NCI-H226 (cell line): ENCODE results near the gene KRTAP4-8.
A peak's percentile ranks its signal among the peaks of the same experiment; 100 is the strongest.
"Not testable (repeated sequence)": the region's sequence is repeated elsewhere in the genome, so short reads cannot be mapped to it uniquely, and the experiment has no call there.

ENCODE experiments used
- DNase-seq: peaks from one replicate; pipeline ENCODE4 v3.0.0-alpha.2; 2015

The KRTAP4-8 gene

GRCh38 chr17:41063449-41063848 lies 34.5 kb downstream of the KRTAP4-8 start:
- no peak for DNase-seq

- peak; percentile 91 for DNase-seq
Measured at GRCh38 chr17:41061964-41062363, 36.0 kb downstream of the KRTAP4-8 start.

GRCh38 chr17:41060052-41060604 lies 37.8 kb downstream of the KRTAP4-8 start, which contains the start of gene KRTAP2-3:
TSS of gene KRTAP2-3 (minus strand) at chr17:41060114. CDS start at chr17:41060050, 64 bp downstream.
- DNase-seq: peak; percentile 84

GRCh38 chr17:41059276-41060051 lies 38.5 kb downstream of the KRTAP4-8 start:
- peak; percentile 80 for DNase-seq

- no peak for DNase-seq
Measured at GRCh38 chr17:41058741-41059140, 39.2 kb downstream of the KRTAP4-8 start.

- no peak for DNase-seq
Measured at GRCh38 chr17:41057547-41057946, 40.4 kb downstream of the KRTAP4-8 start.

GRCh38 chr17:41055130-41055529 lies 42.8 kb downstream of the KRTAP4-8 start, which contains the start of gene KRTAP2-2:
TSS of gene KRTAP2-2 (minus strand) at chr17:41055230. CDS start at chr17:41055211, 19 bp downstream.
- DNase-seq: not testable (repeated sequence)

GRCh38 chr17:41054556-41054955 lies 43.4 kb downstream of the KRTAP4-8 start:
- DNase-seq: not testable (repeated sequence)

GRCh38 chr17:41054025-41054424 lies 43.9 kb downstream of the KRTAP4-8 start:
- DNase-seq: no peak

- DNase-seq: no peak
Measured at GRCh38 chr17:41052566-41052965, 45.4 kb downstream of the KRTAP4-8 start.

- no peak for DNase-seq
Measured at GRCh38 chr17:41049110-41049509, 48.8 kb downstream of the KRTAP4-8 start.

- DNase-seq: no peak
Measured at GRCh38 chr17:41048441-41048840, 49.5 kb downstream of the KRTAP4-8 start.
